ENCODE measurements around the gene SLC66A2. TPM values are rescaled to one million over a fixed set of nuclear protein-coding genes. Genes with fewer than 3 reads are reported as not detected.
A peak's percentile ranks its signal among the peaks of the same experiment; 100 is the strongest.

The SLC66A2 gene
- total RNA-seq, 2 experiments from 2014 or later = 26.0 to 26.8 TPM

DNA sequence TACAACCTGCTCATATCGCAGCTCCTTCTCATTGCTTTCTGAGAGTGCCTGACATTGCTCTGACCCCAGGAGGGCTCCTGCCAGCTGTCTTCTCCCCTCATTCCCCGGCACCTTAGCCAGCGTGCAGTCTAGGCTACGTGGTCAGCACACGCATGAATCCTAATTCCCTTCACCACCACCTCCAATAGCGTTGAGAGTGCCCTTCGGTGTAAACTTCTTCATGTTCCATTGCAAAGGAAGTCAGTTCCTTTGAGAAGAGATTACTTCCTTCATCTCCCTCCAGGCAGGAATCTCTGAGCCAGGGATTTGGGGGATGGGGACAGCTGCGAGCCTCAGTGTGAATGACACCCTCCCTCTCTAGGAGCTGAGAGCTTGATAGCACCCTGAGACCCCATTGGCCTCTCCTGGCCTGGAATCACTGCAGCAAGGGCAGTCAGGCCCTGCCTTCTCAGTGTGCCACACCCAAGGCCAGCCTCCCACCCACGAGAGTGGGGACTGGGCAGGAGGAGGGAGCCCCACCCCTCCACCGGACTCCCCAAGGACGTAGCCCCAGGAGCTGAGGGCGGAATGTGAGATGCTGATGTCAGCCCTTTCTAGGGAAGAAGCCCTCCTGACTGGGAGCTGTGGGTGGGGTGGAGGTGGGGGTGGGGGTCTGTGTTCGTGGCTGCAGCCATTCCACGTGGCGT lies 53.4 kb downstream of the SLC66A2 start:
- Mint-ChIP-seq H3K27me3 (ENCODE audit: low read depth) (peaks cover 3% of the 10 kb centered on the region), H3K27ac (no peak overlapping the region), H3K4me1 (ENCODE audit: low read depth) (no peaks in the 10 kb centered on the region), H3K36me3 (ENCODE audit: low read depth) (peaks cover 7% of the 10 kb centered on the region), H3K9me3 (peaks cover 40% of the 10 kb centered on the region), H3K4me3 (no peak overlapping the region)
- CTCF ChIA-PET = interaction anchor here (0.7 kb wide), 1 partner anchor 262 kb away, joined by 3 read pairs; no protein-coding TSS in a partner anchor
- intact Hi-C loops (cut with micrococcal nuclease) = no loop called here
- DNase-seq = no peak

DNA sequence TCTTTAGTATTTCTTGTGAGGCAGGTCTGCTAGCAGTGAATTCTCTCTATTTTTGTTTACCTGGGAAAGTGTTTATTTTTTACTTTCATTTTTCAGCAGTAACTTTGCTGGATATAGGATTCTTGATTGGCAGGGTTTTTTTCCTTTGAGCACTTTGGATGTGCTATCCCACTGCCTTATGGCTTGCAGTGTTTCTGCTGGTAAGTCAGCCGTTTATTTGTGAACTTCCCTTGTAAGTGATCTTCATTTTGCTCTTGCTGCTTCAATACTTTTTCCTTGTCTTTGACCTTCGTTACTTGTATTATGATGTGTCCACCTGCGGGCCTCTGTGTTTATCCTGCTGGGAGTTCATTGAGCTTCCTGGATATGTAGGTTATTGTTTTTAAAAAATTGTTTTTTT lies 54.7 kb downstream of the SLC66A2 start:
- Mint-ChIP-seq H3K27me3 (ENCODE audit: low read depth) (peaks cover 3% of the 10 kb centered on the region), H3K4me3 (no peak overlapping the region), H3K27ac (no peak overlapping the region), H3K4me1 (ENCODE audit: low read depth) (no peaks in the 10 kb centered on the region), H3K9me3 (peaks cover 50% of the 10 kb centered on the region), H3K36me3 (ENCODE audit: low read depth) (peaks cover 5% of the 10 kb centered on the region)
- no peak for DNase-seq
- CTCF ChIA-PET = no interaction called here
- intact Hi-C loops (cut with micrococcal nuclease) = no loop called here

DNA sequence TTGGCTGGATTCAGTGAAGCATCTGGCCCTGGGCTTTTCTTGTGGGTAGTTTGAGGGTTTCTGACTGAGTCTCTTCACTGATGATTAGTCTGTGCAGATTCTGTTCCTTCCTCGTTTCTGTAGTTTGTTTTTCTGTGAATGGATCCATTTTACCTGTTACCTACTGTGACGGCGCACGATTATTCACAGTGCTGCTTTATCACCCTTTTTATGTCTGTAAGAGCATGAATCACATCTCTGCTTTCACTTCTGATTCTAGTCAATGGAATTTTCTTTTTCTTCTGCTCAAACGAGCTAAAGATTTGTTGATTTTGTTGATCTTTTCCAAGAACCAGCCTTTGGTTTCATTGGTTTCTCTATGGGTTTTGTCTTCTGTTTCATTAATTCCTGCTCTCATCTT lies 60.8 kb downstream of the SLC66A2 start:
- H3K9me3 Mint-ChIP-seq = peaks cover 57% of the 10 kb centered on the region
- CTCF ChIA-PET = no interaction called here
- peaks cover 1% of the 10 kb centered on the region for H3K36me3 Mint-ChIP-seq (ENCODE audit: low read depth)
- no peak overlapping the region for H3K4me3 Mint-ChIP-seq
- peaks cover 9% of the 10 kb centered on the region for H3K4me1 Mint-ChIP-seq (ENCODE audit: low read depth)
- H3K27ac Mint-ChIP-seq = peak overlapping the region; percentile 79
- H3K27me3 Mint-ChIP-seq (ENCODE audit: low read depth) = no peaks in the 10 kb centered on the region
- intact Hi-C loops (cut with micrococcal nuclease) = no loop called here
- peak; percentile 56 for DNase-seq

DNA sequence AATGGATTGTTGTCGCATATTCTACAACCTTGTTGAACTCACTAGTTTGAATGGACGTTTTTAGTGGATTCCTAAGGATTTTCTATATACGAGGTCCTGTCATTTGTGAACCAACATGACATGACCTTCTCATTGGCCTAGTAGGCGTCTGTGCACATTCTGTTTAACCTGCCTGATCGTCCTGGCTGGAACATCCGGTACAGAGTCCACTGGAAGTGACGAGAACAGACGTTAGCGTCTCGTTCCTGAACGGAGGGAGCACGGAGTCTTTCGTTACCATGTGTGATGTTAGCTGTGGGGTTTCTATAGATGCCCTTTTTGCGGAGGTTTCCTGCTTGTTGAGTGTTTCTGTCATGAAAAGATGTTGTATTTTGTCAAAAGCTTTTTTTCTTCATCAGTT lies 61.9 kb downstream of the SLC66A2 start:
- Mint-ChIP-seq H3K9me3 (peaks cover 47% of the 10 kb centered on the region), H3K4me1 (ENCODE audit: low read depth) (peaks cover 9% of the 10 kb centered on the region), H3K27ac (no peak overlapping the region), H3K36me3 (ENCODE audit: low read depth) (peaks cover 1% of the 10 kb centered on the region), H3K27me3 (ENCODE audit: low read depth) (no peaks in the 10 kb centered on the region), H3K4me3 (no peak overlapping the region)
- CTCF ChIA-PET = no interaction called here
- DNase-seq = no peak
- intact Hi-C loops (cut with micrococcal nuclease) = no loop called here

DNA sequence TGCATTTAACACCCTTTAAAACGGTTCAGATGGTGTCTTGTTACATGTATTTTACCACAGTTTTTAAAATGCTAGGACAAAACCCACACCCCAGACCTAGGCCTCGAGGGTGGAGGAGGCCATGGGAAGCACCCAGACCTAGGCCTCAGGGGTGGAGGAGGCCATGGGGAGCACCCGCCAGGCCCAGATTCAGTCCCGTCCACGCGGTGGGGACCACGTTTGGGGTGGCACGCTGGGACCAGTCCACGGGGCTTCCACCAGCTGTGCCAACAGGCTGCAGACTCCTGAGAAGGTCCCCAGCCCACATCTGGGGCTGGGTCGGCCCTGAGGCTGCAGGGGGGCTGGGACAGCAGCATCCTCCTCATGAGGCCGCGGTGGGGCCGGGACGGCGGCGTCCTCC lies 63.4 kb downstream of the SLC66A2 start:
- Mint-ChIP-seq H3K27ac (no peak overlapping the region), H3K27me3 (ENCODE audit: low read depth) (no peaks in the 10 kb centered on the region), H3K9me3 (peaks cover 33% of the 10 kb centered on the region), H3K4me3 (no peak overlapping the region), H3K36me3 (ENCODE audit: low read depth) (peaks cover 1% of the 10 kb centered on the region), H3K4me1 (ENCODE audit: low read depth) (peaks cover 9% of the 10 kb centered on the region)
- DNase-seq = no peak
- intact Hi-C loops (cut with micrococcal nuclease) = no loop called here
- CTCF ChIA-PET = no interaction called here

DNA sequence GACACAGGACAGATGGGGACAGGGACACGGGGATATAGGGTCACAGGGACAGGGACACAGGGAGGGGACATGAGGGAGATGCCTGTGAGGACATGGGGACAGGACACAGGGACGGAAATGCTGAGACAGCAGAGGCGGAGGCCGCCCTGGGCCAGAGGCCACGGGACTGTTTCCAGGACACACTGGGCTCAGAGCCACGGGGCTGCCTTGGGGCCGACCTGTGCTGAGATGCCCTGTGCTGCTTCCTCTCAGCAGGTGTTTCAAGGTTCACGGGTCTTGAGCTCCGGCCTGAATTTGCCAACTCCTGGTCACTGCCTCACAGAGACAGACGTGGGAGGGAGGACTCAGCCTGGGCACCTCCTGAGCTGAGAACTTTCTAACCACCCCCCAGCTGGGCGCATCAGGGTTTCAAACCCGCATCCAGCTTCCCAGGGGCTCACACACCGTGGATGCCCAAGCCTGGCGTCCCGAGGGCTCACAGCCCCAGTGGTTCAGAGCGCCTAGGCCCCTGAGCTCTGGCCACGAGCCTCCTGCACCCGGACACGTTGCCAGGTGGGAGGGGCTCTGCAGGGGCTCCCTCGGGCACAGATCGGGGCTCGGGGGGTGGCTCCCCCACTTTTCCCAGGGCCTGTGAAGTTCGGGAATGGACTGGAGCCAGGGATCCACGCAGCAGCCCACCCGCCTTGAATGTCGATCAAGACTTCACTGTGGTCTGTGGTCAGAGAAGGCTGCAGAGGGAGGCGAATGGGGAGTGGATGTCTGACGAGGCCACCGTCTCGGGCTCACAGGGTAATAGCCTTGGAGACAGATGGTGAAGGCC lies 64.1 kb downstream of the SLC66A2 start:
- no peak overlapping the region for H3K27ac Mint-ChIP-seq
- CTCF ChIA-PET = no interaction called here
- H3K27me3 Mint-ChIP-seq (ENCODE audit: low read depth) = no peaks in the 10 kb centered on the region
- H3K9me3 Mint-ChIP-seq = peaks cover 28% of the 10 kb centered on the region
- H3K4me1 Mint-ChIP-seq (ENCODE audit: low read depth) = peaks cover 9% of the 10 kb centered on the region
- H3K4me3 Mint-ChIP-seq = no peak overlapping the region
- no peak for DNase-seq
- intact Hi-C loops (cut with micrococcal nuclease) = no loop called here
- peaks cover 1% of the 10 kb centered on the region for H3K36me3 Mint-ChIP-seq (ENCODE audit: low read depth)

DNA sequence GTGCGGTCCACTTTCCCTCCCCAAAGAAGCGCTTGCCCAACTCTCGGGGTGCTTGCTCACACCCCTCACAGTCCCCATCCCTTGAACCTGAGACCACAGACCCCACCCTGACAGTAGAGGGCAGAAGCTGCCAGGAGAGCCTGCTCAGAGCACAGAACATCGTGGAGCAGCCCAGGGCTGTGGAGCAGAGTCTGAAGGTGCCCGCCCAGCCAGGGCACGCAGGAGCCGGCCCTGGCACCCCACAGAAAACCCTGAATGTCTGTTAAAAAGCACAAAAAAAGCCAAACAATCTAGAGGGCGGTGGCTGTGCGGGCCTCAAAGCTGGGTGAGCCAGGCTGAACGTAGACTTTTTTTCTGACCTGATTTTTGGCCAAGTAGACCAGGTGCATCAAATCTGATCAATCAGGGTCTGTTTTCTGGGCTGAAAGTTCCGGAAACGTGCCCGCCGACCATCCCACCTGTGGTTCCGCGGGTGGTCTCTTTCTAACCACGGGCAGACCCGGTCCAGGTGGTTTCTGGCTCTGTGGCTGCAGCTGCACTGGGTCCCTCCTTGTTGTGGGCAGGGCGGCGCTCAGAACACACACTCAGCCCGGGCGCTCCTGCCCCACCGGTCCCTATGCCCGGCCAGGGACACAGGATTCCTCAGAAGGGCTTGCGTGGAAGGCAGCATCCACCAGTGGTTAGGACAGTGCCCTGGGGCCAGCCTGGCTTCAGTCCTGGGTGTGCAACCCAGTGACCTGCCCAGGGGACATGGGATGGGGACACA lies 66.3 kb downstream of the SLC66A2 start:
- no peak overlapping the region for H3K4me3 Mint-ChIP-seq
- DNase-seq = peak; percentile 12

DNA sequence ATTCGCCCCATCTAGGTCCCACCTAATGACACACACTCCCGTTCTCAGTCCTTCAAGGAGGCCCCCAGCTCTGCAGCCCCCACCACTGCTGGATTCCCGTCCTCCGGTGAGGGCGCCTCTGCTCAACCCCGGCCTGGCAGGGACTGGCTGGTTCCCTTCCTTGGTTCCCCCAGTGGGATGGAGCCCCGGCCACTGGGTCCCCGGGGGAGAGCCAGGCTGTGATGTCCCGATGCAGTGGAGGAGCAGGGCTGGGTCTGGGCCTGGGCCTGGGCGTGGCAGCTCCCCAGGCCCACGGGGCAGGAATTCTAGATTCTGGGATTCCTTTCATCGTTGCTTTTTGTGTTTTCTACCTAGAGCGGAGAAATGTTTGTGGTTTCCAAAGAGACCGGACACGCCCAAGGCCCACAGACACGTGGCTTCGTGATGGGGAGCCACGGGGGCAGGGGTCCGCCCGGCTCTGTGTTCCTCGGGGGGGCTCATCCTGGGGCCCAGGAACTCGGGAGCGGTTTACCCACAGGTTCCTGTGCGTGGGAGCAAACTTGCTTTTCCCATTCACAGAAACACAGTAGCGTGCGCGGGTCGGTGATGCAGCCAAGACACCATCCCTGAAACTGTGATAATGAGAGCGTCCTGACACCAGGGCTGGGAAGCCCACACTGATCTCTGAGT lies 67.0 kb downstream of the SLC66A2 start:
- Mint-ChIP-seq H3K4me1 (ENCODE audit: low read depth) (no peaks in the 10 kb centered on the region), H3K9me3 (peaks cover 10% of the 10 kb centered on the region), H3K36me3 (ENCODE audit: low read depth) (peaks cover 1% of the 10 kb centered on the region), H3K27ac (no peak overlapping the region), H3K4me3 (no peak overlapping the region), H3K27me3 (ENCODE audit: low read depth) (no peaks in the 10 kb centered on the region)
- CTCF ChIA-PET = no interaction called here
- DNase-seq = no peak
- intact Hi-C loops (cut with micrococcal nuclease) = no loop called here

More for the DNA sequence above, 66.3 kb downstream of the SLC66A2 start:
- Mint-ChIP-seq H3K36me3 (ENCODE audit: low read depth) (peaks cover 1% of the 10 kb centered on the region), H3K27me3 (ENCODE audit: low read depth) (no peaks in the 10 kb centered on the region), H3K27ac (no peak overlapping the region), H3K9me3 (peaks cover 13% of the 10 kb centered on the region), H3K4me1 (ENCODE audit: low read depth) (peaks cover under 1% of the 10 kb centered on the region)
- CTCF ChIA-PET = no interaction called here
- intact Hi-C loops (cut with micrococcal nuclease) = no loop called here

DNA sequence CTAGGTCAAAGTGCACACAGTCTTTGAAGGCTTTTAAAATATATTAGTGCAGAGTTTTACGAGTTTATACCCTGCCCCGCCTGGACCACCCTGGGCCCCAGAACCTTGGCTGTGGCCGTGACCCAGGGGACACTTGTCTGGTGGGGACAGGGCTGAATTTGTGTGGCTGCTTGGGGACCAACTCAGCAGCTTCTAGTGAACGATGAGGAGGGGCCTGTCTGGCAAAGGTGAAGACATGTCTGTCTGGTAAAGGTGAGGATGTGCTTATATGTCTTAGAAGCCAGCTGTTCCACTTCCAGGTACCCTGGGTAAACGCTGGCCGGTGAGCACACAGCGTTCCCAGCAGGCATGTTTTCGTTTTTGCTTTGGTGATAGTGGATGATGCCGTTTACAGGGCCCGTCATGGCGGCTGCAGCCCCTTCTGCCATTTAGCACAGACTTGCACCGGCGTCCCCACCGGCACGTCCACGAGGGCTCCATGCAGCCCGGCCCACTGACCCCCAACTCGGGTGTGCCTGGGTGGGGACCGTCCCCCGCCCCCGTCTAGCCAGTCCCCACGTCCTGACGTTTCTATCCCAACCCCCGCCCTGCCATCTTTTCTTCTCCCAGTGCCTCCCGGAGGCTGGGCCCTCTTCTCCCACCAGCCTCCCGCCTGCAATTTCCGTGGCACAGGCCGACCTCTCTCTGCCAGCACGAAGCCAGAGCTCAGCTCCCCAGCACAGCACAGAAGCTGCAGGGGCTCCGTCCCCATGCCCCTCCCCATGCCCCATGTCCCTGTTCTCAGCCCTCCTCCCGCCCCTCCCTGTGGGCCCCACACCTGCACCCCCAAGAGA lies 67.8 kb downstream of the SLC66A2 start:
- intact Hi-C loops (cut with micrococcal nuclease) = no loop called here
- Mint-ChIP-seq H3K27me3 (ENCODE audit: low read depth) (no peaks in the 10 kb centered on the region), H3K4me3 (no peak overlapping the region), H3K9me3 (peaks cover 3% of the 10 kb centered on the region), H3K27ac (no peak overlapping the region), H3K36me3 (ENCODE audit: low read depth) (no peaks in the 10 kb centered on the region), H3K4me1 (ENCODE audit: low read depth) (no peaks in the 10 kb centered on the region)
- CTCF ChIA-PET = no interaction called here
- no peak for DNase-seq

DNA sequence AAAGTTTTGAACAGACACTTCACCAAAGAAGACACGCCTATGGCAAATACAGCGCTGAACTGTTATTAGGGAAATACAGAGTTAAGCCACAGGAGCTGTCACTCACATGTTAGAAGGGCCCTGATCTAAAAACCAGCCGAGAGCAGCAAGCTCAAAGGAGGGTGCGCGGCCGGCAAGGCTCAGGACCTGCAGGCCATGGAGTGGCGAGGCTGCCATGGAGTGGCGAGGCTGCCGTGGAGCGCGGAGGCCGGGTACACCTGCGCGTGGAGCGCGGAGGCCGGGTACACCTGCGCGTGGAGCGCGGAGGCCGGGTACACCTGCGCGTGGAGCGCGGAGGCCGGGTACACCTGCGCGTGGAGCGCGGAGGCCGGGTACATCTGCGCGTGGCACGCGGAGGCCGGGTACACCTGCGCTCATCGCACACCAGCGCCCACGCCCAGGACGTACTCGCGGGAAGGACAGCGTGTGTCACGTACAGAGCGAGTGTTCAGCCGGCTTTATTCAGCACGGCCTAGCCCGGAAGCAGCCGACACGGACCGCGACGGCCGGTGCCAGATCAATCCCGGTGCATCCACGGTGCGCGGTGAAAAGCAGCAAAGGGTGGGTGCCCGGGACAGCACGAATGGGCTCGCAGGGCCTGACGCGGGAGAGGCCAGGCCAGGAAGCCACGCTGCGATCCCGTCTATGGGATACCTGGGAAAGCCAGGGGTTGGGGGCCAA lies 68.8 kb downstream of the SLC66A2 start:
- no peaks in the 10 kb centered on the region for H3K36me3 Mint-ChIP-seq (ENCODE audit: low read depth)
- H3K27ac Mint-ChIP-seq = no peak overlapping the region
- no peak overlapping the region for H3K4me3 Mint-ChIP-seq
- no peaks in the 10 kb centered on the region for H3K4me1 Mint-ChIP-seq (ENCODE audit: low read depth)
- H3K27me3 Mint-ChIP-seq (ENCODE audit: low read depth) = no peaks in the 10 kb centered on the region
- H3K9me3 Mint-ChIP-seq = no peaks in the 10 kb centered on the region
- CTCF ChIA-PET = no interaction called here
- DNase-seq = no peak
- intact Hi-C loops (cut with micrococcal nuclease) = no loop called here

DNA sequence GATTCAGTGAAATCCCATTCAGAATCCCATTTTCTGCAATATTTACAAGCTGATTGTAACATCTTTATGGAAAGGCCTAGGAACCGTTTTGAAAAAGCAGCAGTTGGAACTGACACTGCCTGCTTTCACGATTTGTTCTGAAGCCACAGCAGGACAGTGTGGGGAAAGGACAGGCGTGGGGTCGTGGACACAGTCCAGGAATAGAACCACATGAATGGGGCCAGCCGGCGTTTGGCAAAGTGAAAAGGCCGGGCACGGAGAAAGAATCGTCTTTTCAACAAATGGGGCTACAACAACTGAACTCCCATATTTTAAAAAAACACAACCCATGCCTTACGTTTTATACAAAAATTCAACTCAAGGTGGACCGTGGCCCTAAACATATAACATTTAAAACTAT lies 69.8 kb downstream of the SLC66A2 start:
- Mint-ChIP-seq H3K9me3 (no peaks in the 10 kb centered on the region), H3K27me3 (ENCODE audit: low read depth) (no peaks in the 10 kb centered on the region), H3K36me3 (ENCODE audit: low read depth) (no peaks in the 10 kb centered on the region), H3K4me3 (no peak overlapping the region), H3K27ac (no peak overlapping the region), H3K4me1 (ENCODE audit: low read depth) (no peaks in the 10 kb centered on the region)
- intact Hi-C loops (cut with micrococcal nuclease) = no loop called here
- CTCF ChIA-PET = no interaction called here
- DNase-seq = no peak

Measured in activated naive CD4-positive, alpha-beta T cell treated with anti-CD3 and anti-CD28 coated beads for 36 hours (primary cell).